GM18867 (cell line): ENCODE measurements around the gene SYDE1.

Experiments
- ATAC-seq: cut with Tn5 transposase; IDR thresholded peaks from one replicate; pipeline ENCODE4 v1.9.1; 2021; ENCODE audit warnings: mild to moderate bottlenecking, moderate library complexity; ENCODE audit not compliant: unreplicated experiment

SYDE1 gene

DNA sequence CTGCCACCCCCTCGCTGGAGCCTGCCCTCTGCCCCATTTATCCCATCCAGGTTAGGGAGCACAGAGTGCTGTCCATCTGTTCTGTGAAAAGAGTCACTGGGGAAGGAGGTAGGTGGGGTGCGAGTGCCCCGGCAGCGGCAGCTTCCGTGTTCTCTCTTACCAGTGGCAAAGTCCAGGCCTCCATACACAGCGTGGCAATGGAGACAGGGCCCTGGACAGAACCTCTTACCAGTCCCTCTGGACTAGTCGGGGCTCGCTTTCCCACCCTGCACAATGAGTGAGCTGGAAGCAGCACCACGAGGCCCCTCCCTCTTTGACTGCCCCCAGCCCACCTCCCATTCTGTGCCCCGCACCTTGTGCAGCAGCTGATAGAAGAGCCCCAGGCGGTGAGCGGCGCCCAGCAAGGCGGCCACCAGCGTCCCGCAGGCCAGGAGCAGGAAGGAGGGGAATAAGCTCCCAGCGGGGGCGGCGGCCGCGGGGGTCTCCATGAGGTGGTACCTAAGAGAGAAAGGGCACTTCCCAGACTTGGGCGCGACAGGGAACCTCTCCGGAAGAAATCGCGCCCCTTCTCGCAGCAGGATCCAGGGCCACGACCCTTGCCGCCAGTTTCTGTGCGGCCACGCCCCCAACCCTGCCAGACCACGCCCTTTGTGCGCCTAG is 17.5 kb downstream of the SYDE1 start:
- no peak for ATAC-seq

DNA sequence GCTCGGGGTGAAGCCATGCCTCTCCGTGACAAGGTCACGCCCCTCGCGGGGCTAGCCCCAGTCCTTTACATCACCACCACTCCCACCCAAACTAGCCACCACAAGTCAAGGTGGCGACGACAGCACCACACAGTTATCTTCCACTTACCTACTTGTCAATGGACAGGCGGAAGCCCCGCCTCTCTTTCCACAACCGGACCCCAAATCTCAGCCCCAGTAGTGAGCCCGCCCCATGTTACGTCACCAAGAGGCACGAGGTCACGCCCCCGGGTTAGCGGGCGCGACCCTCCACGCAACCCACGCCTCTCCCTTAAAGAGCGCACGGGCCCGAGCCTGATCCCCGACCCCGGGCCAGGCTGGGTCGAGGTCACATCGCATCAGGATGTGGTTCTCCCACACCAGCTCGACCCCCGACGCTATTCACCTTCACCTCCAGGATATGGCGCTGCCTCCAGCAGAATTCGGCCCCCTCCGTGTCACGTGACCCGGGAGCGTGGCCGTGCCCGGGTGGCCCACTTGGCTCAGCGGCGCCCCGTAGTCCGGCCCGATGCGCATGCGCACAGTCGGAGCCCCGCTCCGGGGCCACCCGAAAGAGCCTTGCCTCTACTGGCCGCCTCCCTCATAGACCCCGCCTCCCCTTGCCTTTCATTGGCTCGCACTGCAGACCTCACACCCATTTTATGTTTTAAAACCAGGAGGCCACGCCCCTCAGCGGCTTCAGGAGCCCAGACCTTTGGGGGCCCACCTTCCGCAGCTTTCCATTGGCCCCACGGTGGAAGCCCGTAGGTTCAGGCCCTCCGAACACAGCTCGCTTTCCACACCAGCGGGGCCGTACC is 18.2 kb downstream of the SYDE1 start:
- ATAC-seq = peak; percentile 87

DNA sequence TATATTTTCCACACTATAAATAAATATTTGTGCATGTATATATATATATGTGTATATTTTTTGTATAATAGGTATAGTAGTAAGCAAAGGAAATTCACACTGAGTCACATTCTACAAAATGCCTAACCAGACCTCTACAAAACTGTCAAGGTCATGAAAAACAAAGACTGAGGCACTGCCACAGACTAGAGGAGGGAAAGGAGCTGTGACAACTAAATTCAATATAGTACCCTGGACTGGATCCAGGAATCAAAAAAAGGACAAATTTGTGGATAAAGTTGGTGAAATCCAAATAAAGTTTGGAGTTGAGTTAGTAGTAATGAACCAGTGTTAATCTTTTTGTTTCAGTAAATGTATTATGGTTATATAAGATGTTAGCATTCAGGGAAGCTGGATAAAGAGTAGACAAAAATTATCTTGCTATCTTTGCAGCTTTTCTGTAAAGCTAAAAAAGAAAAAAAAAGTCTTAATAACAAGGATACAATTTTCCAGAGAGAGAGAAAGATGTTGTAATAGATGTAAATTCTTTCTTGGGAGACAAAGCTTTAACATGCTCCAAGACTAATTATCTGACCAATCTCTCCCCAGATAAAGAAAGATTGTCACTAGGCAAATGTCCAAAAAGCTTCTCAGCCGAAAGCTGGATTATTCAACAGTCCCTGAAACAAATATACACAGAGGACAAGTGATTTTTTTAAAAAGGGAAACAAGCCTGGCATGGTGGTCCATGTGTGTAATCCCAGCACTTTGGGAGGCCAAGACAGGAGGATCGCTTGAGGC is 19.1 kb downstream of the SYDE1 start:
- ATAC-seq = no peak

DNA sequence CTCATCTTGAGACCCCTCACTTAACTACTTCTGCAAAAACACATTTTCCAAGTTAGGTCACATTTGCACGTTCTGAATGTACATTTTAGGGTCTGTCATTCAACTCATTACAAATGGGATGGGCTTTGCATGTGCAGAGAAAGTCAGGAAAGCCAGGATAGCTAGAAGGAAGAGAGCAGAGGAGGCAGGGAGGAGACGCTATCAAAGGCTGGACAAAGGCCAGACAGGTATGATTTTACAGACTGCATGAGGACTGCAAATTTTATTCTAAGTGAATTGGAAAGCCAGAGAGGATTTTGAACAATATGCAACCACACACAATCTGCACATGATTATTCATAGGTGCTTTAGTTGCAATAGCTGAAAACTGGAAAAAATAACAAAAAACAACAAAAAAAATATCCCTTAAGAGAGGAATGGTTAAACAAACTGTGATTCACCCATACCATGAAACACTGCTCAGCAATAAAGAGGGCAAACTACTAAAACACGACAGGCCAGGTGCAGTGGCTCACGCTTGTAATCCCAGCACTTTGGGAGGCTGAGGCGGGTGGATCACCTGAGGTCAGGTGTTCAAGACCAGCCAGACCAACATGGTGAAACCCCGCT is 21.1 kb downstream of the SYDE1 start:
- ATAC-seq = no peak

DNA sequence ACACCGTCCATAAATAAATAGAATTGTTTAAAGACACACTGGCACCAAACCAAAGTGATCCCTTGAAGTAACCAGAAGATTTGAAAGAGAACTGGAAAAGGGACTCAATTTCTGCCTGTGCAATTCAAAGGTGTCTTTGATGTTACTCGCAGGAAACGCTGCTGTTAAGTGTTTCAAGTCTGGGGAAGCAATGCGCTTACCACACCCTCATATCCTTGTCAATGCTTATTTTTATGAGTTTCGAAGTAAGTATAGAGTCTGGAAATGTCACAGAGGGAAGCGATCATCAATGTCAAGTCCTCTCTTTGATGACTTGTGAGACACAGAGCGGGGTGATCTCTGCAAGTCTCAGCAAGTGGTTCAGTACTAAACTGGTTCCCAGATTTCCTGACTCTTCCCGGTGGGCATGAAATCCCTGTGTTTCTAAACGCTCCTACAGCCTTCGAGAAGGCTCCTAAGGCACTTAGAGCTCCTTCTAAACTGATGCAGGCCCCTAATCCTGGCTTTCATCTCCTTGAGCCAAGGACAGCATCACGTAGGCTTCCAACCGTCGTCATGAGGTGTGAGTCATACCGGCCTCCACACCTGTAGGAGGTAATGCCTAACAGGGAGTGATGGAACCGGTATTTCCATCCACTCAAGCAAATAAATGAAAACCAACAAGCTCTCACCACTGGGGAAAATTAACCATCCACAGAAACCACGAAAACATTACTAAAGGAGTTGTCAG is 22.8 kb downstream of the SYDE1 start:
- ATAC-seq = no peak

DNA sequence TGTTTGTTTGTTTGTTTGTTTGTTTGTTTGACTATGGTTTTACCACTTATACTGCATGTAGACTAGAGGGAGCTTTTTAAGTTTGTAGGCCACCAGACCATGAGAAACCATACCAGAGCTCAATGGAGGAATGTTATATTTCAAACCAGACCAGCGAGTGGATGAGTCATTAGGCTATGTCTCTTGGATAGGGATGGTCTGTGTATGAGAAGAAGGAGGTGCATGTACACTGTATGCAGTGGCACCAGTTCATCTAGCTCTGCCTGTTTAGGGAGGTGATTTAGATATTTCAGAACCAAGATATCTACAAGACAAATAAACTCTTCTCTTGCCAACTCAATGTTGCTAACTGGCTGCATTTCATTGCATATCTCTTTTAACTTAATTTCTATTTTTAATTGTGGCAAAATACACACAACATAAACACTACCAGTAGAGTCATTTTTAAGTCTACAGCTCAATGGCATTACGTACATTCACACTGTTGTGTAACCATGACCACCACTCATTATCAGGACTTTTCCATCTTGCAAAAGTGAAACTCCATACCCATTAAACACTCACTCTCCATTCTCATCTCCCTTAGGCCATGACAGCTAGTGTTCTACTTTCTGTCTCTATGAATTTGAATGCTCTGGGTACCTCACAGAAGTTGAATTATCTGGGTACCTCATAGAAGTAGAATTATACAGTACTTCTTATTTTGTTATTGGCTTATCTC is 29.2 kb downstream of the SYDE1 start:
- no peak for ATAC-seq

DNA sequence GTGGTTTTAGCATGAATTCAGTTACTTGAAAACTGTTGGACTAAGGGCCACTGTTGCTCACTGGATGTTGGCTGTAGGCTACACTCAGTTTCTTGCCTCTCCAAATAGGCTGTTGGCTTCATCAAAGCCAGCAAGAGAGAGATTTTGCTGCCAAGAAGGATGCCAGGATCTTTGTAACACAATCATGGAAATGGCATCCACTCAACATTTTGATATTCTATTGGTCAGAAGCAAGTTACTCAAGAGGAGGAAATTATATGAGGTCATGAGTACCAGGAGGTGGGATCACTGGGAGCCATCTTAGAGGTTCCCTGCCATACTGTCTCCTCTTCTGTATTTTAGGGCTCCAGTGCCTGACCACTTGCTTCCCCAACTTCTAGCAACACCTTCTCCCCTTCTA is 30.6 kb downstream of the SYDE1 start:
- ATAC-seq = no peak

DNA sequence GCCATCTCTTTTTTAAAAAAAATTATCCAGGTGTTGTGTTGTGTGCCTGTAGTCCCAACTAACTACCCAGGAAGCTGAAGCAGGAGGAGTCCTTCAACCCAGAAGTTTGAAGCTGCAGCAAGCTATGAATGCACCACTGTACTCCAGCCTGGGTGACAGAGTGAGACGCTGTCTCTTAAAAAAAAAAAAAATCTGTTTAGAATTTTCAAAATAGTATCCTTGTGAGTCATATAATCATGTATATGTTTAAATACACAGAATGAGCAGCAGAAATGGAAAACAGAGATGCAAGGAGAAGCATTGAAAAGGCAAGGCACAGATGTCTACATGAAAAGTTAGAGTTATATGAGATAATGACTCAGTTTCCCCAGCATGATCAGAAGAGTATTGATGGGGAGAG is 31.2 kb downstream of the SYDE1 start:
- ATAC-seq = no peak

DNA sequence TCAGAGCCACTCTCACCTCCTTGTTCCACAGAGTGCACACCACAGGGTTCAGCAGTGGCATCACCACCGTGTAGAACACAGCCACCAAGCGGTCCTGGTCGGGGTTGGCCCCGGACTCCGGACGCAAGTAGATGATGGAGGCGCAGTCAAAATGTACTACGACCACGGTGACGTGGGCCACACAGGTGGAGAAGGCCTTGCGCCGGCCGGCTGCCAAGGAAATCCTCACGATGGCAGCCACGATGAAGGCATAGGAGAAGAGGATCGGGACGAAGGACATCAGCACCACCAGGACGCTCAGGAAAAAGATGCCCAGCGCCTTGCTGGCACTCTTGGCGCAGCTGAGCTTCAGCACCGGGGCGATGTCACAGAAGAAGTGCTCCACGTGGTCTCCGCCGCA is 33.9 kb downstream of the SYDE1 start:
- no peak for ATAC-seq

DNA sequence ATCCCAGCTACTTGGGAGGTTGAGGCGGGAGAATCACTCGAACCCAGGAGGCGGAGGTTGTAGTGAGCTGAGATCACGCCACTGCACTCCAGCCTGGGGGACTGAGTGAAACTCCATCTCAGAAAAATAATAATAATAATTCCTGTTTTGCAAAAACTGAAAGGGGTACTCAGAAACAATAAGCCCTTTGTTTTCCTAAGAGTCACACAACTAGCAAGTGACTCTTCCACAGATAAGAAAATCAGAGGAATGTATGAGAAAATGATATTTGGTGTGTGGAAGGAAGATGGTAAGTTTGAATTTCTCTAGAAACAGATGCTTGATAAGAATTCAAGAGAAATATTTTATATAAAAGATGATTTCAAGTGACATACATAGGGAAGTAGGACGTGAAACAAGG is 35.1 kb downstream of the SYDE1 start:
- no peak for ATAC-seq

DNA sequence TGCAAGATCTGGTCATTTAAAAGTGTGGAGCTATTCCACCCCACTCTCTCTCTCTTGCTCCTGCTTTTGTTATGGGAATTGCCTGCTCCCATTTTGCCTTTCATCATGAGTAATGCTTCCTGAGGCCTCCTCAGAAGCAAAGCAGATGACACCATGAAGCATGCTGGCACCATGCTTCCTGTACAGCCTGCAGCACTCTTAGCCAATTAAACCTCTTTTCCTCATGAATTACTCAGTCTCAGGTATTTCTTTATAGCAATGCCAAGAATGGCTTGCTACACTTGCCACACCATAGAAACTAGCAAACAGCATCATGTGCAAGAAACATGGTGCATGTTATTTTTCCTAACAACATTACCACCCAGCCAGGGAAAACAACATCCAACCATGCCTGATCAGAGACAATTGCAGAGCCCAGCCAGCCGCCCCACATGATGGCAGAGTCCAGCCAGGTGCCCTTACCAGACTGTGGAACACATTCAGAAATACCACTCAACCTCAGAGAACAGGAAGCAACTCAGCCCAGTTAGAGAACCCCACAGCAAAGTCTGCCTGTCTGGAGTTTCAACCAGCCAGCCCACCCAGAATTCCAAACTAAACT is 36.9 kb downstream of the SYDE1 start:
- no peak for ATAC-seq

DNA sequence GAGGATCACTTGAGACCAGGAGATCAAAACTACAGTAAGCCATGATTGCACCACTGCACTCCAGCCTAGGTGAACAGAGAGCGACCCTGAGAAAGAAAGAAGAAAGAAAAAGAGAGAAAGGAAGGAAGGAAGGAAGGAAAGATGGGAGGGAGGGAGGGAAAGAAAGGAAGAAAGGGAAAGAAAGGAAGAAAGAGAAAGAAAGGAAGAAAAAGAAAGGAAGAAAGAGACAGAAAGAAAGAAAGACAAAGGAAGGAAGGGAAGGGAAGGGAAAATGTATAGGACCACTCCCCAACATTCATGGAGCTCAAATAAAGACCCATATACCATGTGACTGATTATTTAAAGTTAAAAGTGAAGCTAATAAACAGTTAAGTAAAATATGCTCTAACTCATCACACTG is 39.9 kb downstream of the SYDE1 start:
- no peak for ATAC-seq

DNA sequence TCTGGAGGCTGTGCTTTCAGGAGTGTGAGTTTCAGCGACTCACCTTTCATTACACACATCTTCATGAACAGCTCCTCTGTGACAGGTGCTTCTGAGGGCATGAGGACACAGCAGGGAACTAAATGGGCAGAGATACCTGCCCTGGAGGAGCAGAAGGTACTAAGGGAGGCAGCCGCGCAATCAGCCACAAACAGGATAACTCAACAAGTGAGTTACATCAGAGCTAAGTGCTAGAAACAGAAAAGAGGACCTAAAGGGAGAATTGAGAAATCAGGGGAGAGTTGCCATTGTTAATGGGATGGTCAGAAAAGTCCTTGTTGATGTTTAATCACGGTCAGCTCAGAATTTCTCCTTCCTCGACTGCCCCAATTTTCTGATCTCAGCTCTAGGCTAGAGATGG is 42.5 kb downstream of the SYDE1 start:
- ATAC-seq = no peak

DNA sequence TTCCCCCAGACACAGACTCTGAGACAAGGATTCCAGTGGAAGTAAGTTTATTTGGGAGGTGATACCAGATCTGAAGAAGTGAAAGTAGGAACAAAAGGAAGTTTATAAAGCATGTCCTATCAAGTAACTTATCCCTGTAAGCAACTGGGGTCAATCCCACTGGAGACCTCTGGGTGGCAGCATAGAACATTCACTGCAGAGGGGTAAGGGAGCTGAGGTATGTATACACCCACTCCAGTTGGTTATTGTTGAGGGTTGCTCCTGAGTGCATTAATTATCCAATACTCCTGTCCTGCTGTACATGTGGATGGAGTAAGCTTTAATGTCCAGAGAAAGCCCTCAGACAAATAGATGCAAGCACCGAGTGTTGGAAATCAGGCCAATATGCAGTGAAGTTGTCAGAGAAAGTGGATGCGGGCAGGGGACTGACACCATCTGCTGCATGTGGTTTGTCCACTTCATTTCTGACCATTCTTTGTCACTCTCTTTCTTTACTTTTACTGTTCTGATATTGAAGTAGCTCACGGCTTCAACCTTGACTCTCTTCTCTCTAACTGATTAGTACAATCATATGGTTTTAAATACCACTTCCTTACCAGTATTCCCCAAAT is 46.9 kb downstream of the SYDE1 start:
- ATAC-seq = no peak

DNA sequence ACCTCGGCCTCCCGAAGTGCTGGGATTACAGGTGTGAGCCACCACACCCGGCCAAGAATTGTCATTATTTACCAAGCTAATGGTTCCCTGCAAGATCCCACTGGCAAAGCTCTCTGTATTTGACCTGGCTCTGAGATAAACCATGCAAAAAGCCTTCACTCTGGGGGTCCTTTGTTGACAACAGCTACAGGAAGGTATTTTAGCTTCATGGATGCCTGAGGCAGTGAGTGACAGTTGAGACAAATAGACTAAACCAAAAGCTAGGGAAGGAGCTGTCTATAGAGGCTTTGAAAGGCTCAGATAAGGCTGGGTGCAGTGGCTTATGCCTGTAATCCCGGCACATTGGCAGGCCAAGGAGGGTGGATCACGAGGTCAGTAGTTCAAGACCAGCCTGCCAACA is 48.1 kb downstream of the SYDE1 start:
- no peak for ATAC-seq

DNA sequence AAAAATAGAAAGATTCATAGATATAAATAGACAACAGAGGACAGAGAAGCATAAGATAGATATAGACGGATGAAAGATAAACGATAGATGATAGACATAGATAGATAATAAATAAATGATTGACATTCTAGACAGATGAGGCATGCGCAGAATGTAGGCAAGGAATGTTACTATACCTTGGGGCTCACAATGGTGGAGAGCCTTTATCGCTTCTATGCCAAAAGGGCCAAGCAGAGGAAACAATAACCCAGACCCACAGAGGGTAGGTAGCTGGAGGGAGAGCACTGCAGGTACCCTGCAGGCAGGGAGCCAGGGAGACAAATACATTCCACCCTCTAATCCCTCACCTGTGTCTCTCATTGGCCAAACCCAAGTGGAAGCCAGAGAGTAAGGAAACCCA is 49.2 kb downstream of the SYDE1 start:
- no peak for ATAC-seq

DNA sequence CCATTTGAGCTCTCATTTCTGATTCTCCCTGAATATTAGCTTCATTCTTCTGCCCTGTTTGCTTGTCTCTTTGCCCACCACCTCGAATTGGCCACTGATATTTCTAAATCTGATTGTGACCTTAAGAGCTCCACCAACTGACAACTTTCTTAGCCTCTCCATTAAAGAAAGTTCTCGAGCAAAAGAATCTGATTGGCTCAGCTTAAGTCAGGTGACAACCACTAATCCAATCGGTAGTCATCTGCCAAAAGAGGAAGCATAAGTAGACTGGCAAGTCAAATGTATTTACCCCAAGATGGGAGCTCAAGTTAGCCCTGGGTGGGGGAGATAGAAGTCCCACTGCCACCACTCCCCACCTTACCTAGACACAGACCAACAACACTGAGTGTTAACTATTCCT is 52.0 kb downstream of the SYDE1 start:
- ATAC-seq = no peak

DNA sequence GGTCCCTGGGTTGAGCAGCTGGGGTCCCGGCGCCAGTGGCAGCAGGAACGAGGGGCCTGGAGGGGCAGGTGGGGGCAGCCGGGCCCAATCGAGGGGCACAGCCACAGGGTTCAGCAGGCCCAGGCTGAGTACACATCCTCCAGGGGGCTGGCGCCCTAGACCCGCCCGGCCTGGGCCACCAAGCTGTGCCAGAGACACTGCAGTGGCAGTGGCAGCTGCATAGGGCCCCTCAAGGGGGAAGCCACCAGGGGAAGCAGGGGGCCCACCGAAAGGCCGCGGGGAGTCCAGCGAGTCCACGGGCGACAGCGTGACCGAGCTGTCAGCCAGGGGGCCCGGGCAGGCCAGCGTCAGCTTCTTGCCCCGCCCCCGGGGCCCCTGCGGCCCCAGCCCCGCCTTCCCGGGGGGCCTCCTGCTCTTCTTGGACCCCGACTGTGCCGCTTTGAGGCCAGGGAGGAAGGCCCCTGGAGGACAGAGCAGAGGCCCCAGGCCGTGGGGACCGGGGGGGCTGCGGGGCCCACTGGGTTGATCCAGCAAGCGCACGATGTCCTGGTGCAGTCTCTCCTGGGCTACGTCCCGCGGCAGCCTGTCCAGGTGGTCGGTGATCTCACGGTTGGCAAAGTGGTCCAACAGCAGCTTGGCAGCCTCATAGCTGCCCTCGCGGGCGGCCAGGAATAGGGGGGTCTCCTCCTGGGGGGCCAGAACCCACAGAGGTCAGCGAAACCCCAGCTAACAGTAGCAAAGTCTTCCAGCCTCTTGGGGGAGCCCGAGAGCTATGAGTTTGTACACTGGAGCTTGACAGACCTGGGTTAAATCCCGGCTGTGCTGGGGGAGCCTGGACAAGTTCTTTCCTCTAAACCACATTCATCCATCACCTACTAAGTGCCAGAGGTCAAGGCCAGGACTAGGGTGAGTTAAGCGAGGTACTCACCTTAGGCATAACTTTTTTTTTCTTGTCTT is 54.1 kb downstream of the SYDE1 start:
- no peak for ATAC-seq
